Endothelial cell of umbilical vein (primary cell): ENCODE results near the gene TIMM9.

Experiments
- CTCF ChIP-seq, 2 donors: IDR thresholded peaks; 1 replicate in 1 of 2; 2 replicates in 1 of 2; pipeline ENCODE4 v1.5.1; 2011; ENCODE audit warnings: low read length in 2 of 2, mild to moderate bottlenecking in 2 of 2, moderate library complexity in 2 of 2, control low read depth in 1 of 2, inconsistent platforms in 1 of 2, low read depth in 1 of 2; ENCODE audit not compliant: insufficient read depth in 1 of 2; ENCODE audit errors: extremely low read depth in 1 of 2
- EZH2 ChIP-seq: IDR thresholded peaks from 2 replicates; pipeline ENCODE4 v1.6.1; 2012; ENCODE audit warnings: borderline replicate concordance, low read depth, mild to moderate bottlenecking, moderate library complexity, low read length, inconsistent platforms; ENCODE audit not compliant: severe bottlenecking
- FOS ChIP-seq: IDR thresholded peaks from 2 replicates; pipeline ENCODE4 v1.6.1; 2011; ENCODE audit warnings: mild to moderate bottlenecking, low read length, moderate library complexity, borderline replicate concordance; ENCODE audit not compliant: insufficient read depth
- GATA2 ChIP-seq: IDR thresholded peaks from 2 replicates; pipeline ENCODE4 v1.7.0; 2011; ENCODE audit warnings: low read depth, mild to moderate bottlenecking, moderate library complexity, mixed read lengths, low read length; ENCODE audit not compliant: insufficient read length, insufficient read depth
- JUN ChIP-seq: IDR thresholded peaks from 2 replicates; pipeline ENCODE4 v1.6.1; 2011; ENCODE audit warnings: borderline replicate concordance, low read depth; ENCODE audit not compliant: insufficient read length, insufficient read depth
- MYC ChIP-seq: IDR thresholded peaks from one replicate; pipeline ENCODE4 v1.6.1; 2011; ENCODE audit warnings: mild to moderate bottlenecking, low read depth, low read length
- POLR2A ChIP-seq: IDR thresholded peaks from 2 replicates; pipeline ENCODE4 v1.6.1; 2012; ENCODE audit warnings: low read depth, mild to moderate bottlenecking, control low read depth, low read length
- POLR2AphosphoS5 ChIP-seq: IDR thresholded peaks from 2 replicates; pipeline ENCODE4 v1.6.1; 2012; ENCODE audit warnings: low read depth, mild to moderate bottlenecking, control low read depth, low read length, moderate library complexity; ENCODE audit not compliant: insufficient read depth

- no peak for TF ChIP-seq CTCF (IDR thresholded peaks at IDR 0.05; ENCODE audit: extremely low read depth in 1 of 2, insufficient read depth in 1 of 2, low read depth in 1 of 2, low read length in 2 of 2)
- no peak for TF ChIP-seq EZH2
- no peak for TF ChIP-seq POLR2A
- TF ChIP-seq FOS = no peak
- TF ChIP-seq MYC = no peak
- TF ChIP-seq JUN = no peak
- TF ChIP-seq POLR2AphosphoS5 = no peak
- no peak for TF ChIP-seq GATA2
Measured at GRCh38 chr14:58455593-58456265, 28.4 kb upstream of the TIMM9 start.
